Activated naive CD8-positive, alpha-beta T cell treated with anti-CD3 and anti-CD28 coated beads, Interleukin-2, amount 10 ng/mL, durations not matched to agents 7 days and 5 days (primary cell): ENCODE measurements around the gene SELL. TPM values are rescaled to one million over a fixed set of nuclear protein-coding genes. Genes with fewer than 3 reads are reported as not detected.

Experiments used
- ATAC-seq: fragments of 150-1000 bp; cut with Tn5 transposase; one replicate; pipeline ENCODE4 v1.10.0; 2021; ENCODE audit warnings: low read depth, moderate library complexity
- POLR2A ChIA-PET: fragments of 350-600 bp; sonication (Branson Sonifier 250); formaldehyde crosslinking; loops from one replicate; lab custom pipeline; 2021; ENCODE audit warnings: antibody characterized with exemption; lab: Charles Lee
- DNase-seq: peaks from one replicate; pipeline ENCODE4 v3.0.0; 2021
- H3K27ac Mint-ChIP-seq: one replicate; pipeline ENCODE4 v1.8.0; 2022; ENCODE audit warnings: mild to moderate bottlenecking, mixed read lengths
- H3K27me3 Mint-ChIP-seq: one replicate; pipeline ENCODE4 v1.8.0; 2022; ENCODE audit warnings: mild to moderate bottlenecking, moderate library complexity, mixed read lengths
- H3K36me3 Mint-ChIP-seq: one replicate; pipeline ENCODE4 v1.8.0; 2021; ENCODE audit warnings: mild to moderate bottlenecking, mixed read lengths
- H3K4me1 Mint-ChIP-seq: one replicate; pipeline ENCODE4 v1.8.0; 2021; ENCODE audit warnings: mixed read lengths
- H3K4me3 Mint-ChIP-seq: one replicate; pipeline ENCODE4 v1.8.0; 2022; ENCODE audit warnings: mild to moderate bottlenecking, moderate library complexity, mixed read lengths
- H3K9me3 Mint-ChIP-seq: one replicate; pipeline ENCODE4 v1.8.0; 2021; ENCODE audit warnings: mixed read lengths
- total RNA-seq, 2 experiments: library from RNA; stranded (reverse); gene quantifications; one replicate each; pipeline ENCODE4 v1.2.3, GENCODE V29; 2021

SELL gene
- total RNA-seq, 2 experiments from 2014 or later: 130 to 135 TPM

DNA sequence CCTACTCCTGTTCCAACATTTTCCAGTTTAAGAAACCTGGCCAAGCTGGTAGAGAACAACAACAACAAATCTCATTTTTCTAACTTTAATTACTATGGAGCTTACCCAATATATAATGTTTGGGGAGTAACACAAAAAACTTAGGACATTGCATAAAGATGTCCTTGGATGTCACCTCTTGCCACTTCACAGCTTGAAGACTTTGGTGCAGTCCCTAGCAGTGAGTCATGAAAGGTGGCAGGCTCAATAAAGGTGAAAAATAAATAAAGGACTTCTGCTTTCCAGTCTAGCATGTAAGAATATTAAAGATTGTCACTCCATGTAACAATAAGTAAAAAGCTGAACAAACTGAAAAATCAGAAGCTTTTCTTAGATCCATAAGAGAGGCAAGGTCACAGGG lies 63.9 kb downstream of the SELL start:
- Mint-ChIP-seq H3K27ac (no peak overlapping the region), H3K9me3 (peaks cover 3% of the 10 kb centered on the region), H3K27me3 (no peaks in the 10 kb centered on the region), H3K4me1 (peaks cover 8% of the 10 kb centered on the region), H3K4me3 (no peak overlapping the region), H3K36me3 (peaks cover 6% of the 10 kb centered on the region)
- DNase-seq (no peak), ATAC-seq (no peak)
- POLR2A ChIA-PET: no interaction called here

DNA sequence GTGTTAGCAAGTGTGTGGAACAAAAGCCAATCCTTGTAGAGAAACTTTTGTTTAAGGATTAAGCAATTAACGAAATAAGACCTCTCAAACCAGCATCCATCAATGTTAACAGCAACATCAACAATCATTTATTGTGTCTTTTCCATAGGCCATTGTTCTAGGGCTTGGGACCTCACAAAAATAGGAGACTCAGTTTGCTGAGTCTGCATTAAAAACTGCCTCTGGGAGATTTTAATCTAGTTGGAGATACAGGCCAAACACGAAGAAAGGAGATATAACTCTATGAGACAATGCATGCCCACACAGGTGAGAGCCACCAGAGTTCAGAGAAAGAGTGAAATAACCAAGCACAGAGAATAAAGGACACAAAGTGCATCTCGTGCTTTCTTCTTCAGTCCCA lies 67.1 kb downstream of the SELL start:
- Mint-ChIP-seq H3K4me3 (no peak overlapping the region), H3K36me3 (peaks cover 10% of the 10 kb centered on the region), H3K9me3 (peaks cover 7% of the 10 kb centered on the region), H3K27me3 (no peaks in the 10 kb centered on the region), H3K4me1 (peaks cover 10% of the 10 kb centered on the region), H3K27ac (no peak overlapping the region)
- POLR2A ChIA-PET: no interaction called here
- DNase-seq: no peak
- ATAC-seq: no peak

Other genes with a start within 250 kb of the SELL start
- gene SLC19A2, start 225.7 kb downstream of the SELL start, total RNA-seq: 1 to 10 TPM; 4.8 to 5.0 TPM
- gene F5, start 125.1 kb downstream of the SELL start, total RNA-seq: 1 to 10 TPM in 1 of 2 experiments, under 1 TPM in 1; 0.99 to 1.3 TPM
- gene SELP, start 81.5 kb downstream of the SELL start, total RNA-seq: under 1 TPM; 0.45 to 0.83 TPM
- not detected for gene SELE, start 22.5 kb upstream of the SELL start, total RNA-seq
- gene METTL18, start 83.3 kb upstream of the SELL start, total RNA-seq: 10 to 100 TPM; 17.8 to 18.6 TPM
- gene SCYL3, start 182.3 kb upstream of the SELL start, total RNA-seq: 10 to 100 TPM; 15.6 to 19.2 TPM